22Rv1 (cell line): ENCODE results near the gene GJA10.

Experiments
- ZFX ChIP-seq: fragments of 450-650 bp; IDR thresholded peaks from 2 replicates; pipeline ENCODE4 v1.6.1; 2017; ENCODE audit warnings: antibody characterized with exemption, borderline replicate concordance
- TF ChIP-seq, protein P1 (sequence below): fragments of 450-650 bp; IDR thresholded peaks from 2 replicates; pipeline ENCODE4 v1.5.1; 2017; ENCODE audit warnings: mild to moderate bottlenecking

GRCh38 chr6:89862273-89862672 lies 32.0 kb upstream of the GJA10 start:
- TF ChIP-seq, protein P1, sequence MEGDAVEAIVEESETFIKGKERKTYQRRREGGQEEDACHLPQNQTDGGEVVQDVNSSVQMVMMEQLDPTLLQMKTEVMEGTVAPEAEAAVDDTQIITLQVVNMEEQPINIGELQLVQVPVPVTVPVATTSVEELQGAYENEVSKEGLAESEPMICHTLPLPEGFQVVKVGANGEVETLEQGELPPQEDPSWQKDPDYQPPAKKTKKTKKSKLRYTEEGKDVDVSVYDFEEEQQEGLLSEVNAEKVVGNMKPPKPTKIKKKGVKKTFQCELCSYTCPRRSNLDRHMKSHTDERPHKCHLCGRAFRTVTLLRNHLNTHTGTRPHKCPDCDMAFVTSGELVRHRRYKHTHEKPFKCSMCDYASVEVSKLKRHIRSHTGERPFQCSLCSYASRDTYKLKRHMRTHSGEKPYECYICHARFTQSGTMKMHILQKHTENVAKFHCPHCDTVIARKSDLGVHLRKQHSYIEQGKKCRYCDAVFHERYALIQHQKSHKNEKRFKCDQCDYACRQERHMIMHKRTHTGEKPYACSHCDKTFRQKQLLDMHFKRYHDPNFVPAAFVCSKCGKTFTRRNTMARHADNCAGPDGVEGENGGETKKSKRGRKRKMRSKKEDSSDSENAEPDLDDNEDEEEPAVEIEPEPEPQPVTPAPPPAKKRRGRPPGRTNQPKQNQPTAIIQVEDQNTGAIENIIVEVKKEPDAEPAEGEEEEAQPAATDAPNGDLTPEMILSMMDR: no peak
- TF ChIP-seq ZFX: no peak
